CD4-positive, alpha-beta T cell treated with Interleukin-4 for 4 hours (primary cell): ENCODE measurements around the gene ZNF790.

Source experiments
- DNase-seq: peaks from one replicate; pipeline ENCODE4 v3.0.0-alpha.2; 2020

ZNF790 gene

DNA sequence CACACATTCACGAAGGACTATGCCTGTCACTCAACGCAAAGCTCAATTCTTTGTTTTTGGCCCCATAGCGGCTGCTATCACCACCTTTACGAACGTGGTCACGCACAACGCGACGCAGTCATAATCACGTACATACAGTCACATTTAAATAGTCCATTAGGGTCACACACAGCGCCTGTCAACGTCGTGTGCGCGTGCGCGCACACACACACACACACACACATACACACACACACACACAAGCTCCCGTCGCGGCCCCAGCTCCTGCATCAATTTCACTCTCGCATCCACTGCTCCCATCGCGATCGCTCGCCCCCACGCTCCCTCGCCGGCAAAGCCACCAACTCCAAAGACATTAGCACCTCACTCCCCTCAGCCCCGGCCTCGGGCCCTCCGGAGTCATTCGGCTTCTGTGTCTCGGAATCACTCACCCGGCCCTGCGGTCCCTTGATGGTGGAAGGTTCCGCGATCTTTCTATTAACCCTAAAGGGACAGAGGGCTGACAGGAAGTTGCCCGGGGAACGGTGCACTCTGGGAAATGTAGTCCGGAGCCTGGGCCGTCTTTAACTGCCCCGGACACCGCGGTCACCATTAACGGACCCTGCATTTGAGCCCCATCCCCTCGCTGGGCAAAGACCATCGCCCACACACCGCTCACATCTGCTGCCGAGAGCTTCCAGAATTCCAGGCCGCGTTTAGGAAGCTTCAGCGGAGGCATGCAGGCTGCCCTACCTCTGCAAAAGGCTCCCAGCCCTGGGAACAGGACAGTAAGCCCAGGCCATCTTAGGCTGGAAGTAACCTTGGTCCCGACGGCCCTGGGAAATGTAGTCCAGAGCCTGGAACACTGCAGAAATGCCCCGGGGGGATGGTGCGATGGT is at the start of gene ZNF790:
Gene ZNF790 (minus strand): TSS at position 482 of the 878 bp plus-strand sequence. CDS start 12,768 bp downstream, outside the sequence.
- peak; percentile 90 for DNase-seq

DNA sequence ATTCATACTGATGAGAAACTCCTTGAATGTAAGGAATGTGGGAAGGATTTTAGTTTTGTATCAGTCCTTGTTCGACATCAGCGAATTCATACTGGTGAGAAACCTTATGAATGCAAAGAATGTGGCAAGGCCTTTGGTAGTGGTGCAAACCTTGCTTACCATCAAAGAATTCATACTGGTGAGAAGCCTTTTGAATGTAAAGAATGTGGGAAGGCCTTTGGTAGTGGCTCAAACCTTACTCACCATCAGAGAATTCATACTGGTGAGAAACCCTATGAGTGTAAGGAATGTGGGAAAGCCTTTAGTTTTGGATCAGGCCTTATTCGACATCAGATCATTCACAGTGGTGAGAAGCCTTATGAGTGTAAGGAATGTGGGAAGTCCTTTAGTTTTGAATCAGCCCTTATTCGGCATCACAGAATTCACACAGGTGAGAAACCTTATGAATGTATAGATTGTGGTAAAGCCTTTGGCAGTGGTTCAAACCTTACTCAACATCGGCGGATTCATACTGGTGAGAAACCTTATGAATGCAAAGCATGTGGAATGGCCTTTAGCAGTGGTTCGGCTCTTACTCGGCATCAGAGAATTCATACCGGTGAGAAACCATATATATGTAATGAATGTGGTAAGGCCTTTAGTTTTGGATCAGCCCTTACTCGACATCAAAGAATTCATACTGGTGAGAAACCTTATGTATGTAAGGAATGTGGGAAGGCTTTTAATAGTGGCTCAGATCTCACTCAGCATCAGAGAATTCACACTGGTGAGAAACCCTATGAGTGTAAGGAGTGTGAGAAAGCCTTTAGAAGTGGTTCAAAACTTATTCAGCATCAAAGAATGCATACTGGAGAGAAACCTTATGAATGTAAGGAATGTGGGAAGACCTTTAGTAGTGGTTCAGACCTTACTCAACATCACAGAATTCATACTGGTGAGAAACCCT is 39.1 kb upstream of the ZNF790 start:
- DNase-seq = no peak

GRCh38 chr19:36851898-36852297 is 13.7 kb upstream of the ZNF790 start:
- DNase-seq = no peak

DNA sequence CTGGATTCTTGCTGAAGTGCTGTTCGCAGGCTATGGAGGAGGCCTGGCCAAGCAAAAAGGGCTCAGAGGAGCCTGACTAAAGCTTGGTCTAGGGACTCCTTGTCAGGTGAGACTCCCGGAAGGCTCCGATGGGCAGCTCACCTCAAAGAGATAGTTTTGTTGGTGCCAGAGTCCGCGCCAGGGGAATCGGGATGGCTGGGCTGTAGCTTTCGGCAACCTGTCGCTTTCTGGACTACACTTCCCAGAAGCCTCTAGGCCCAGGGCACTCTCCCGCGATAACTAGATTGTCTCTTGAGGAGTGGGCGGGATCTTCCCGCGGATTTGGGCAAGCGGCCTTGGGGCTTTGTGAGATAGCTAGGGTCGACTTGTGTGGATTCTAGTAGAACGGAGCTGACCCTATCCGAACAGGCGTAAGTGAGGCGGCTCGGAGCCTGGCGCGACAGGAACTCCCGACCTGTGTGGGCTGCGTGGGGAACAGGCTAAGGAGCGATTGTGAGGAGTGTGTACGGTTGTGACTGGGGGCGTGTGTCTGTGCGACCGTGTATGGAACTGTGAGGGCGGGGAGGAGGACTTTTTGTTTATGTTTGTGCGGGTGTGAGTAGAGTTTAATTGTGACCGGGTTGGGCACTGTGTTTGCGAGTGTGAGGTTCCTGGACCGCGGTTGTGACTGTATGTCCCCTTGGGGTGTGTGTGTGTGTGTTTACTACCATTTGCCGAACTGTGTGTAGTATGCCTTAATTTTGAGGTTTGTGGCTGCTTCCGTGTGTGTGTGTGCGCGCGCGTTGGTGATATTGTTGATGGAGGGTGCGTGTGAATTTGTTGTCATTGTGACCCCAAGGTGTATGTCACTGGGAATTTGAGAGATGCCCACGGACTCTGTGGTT is 12.6 kb upstream of the ZNF790 start, which contains the start of gene ZNF345:
Gene ZNF345 (plus strand): TSS at position 318 of the 884 bp plus-strand sequence. CDS start 25,955 bp downstream, outside the sequence.
- peak; percentile 92 for DNase-seq

GRCh38 chr19:36849701-36850558 is 11.7 kb upstream of the ZNF790 start:
- peak; percentile 89 for DNase-seq

GRCh38 chr19:36847968-36848367 is 9.8 kb upstream of the ZNF790 start:
- DNase-seq = no peak

- DNase-seq = no peak
These were observed 667 bp upstream of the ZNF790 start for GRCh38 chr19:36838784-36839324.

DNA sequence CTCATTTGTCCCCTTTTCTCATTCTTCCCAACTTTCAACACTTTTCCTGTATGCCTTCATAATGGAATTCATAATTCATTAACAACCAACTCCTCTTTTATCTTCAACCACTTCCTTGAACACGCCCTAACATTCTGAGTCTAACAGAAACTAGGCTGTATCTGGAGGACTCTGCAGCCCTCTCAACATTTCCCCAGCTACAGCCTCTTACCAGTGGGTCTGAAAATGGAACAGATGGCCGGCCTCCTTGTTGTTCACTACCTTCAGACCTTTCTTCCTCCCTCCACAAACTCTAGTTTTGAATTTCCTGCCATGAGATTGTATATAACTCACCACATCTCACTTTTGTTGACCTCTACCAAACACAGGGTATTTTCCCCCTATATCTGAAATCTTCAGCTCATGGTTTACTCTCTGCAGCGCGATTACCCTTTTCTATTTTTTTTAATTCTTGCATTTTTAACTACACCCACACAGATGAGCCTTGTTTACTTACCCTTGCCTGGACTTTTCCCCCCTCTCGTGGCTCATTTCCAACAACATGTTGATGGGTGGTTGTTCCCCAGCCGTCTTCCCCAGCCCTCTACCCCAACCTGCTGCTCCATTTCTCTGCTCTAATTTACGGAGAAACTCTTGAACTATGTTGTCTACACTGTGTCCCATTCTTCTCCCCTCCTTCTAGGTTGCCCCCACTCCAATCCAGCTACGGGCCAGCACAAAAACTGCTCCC is 846 bp downstream of the ZNF790 start:
- DNase-seq = no peak

DNA sequence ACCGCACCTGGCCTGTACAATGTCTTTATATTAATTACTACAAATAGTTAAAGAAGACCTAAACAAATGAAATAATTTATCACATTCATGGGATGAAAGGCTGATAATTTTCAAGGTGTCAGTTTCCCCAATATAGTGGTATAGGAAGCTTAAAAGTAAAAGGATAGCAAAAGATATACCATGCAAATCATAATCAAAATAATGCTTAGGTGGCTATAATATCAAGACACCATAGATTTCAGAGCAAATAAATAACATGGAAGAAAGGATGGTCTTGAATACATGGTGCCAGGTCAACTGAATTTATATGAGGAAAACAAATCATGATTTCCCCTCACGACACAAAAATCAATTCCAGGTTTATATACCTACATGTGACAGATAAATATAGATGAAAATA is 4.8 kb downstream of the ZNF790 start:
- DNase-seq = no peak

- no peak for DNase-seq
These were observed 16.4 kb downstream of the ZNF790 start for GRCh38 chr19:36821758-36822157.

GRCh38 chr19:36819130-36819630 is 19.0 kb downstream of the ZNF790 start:
- no peak for DNase-seq

- DNase-seq = no peak
These were observed 31.2 kb downstream of the ZNF790 start for GRCh38 chr19:36807029-36807428.

DNA sequence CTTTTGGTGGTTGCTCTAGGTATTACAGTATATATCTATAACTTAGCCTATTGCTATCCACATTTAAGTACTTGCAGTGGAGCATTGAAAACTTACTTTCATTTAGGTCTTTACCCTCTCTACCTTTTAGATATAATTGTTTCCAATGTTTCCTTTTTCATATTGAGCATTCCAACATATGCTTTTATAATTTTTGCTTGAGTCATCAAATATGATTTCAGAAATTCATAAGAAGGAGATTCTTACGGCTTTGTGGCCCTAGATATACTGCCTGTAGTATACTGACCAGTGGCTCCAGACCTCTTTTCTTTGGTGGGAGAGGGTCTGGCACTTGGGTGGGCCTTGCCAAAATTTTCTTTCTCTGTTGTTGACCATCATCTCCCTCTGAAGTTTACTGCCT is 32.8 kb downstream of the ZNF790 start:
- no peak for DNase-seq

DNA sequence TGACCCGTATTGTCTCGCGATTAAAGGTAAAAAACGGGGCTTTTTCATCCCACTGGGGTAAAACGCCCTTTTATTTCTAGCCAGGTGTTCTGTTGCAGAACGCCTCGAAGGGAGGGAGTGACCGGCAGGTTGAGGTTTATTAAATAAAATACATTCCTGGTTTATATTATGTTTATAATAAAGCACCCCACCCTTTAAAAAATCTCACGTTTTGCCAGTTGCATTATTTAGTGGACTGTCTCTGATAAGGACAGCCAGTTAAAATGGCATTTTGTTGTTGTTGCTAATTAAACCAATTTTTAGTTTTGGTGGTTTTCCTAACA is 40.4 kb downstream of the ZNF790 start:
- peak; percentile 79 for DNase-seq

GRCh38 chr19:36796714-36796992 is 41.5 kb downstream of the ZNF790 start:
- no peak for DNase-seq

GRCh38 chr19:36791420-36792141 is 46.6 kb downstream of the ZNF790 start:
- peak; percentile 7 for DNase-seq

GRCh38 chr19:36775768-36776167 is 62.4 kb downstream of the ZNF790 start:
- DNase-seq = no peak

DNA sequence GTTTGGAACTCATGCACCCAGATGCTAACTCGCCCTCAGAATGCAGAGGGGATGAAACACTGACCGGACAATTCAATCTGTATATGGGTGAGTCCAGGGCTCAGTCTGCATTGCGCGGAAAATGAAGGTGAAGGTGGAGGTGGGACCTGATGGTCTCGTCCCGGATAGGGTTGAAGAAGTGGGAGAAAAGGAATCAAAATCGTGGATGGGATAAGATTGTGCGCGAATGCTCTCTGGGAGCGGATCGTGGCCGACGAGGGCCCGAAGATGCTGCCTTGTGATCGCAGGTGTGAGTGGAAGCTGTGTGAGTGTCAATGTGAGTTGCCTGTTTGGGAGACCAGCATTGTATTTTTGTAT is 65.0 kb downstream of the ZNF790 start:
- DNase-seq = no peak

DNA sequence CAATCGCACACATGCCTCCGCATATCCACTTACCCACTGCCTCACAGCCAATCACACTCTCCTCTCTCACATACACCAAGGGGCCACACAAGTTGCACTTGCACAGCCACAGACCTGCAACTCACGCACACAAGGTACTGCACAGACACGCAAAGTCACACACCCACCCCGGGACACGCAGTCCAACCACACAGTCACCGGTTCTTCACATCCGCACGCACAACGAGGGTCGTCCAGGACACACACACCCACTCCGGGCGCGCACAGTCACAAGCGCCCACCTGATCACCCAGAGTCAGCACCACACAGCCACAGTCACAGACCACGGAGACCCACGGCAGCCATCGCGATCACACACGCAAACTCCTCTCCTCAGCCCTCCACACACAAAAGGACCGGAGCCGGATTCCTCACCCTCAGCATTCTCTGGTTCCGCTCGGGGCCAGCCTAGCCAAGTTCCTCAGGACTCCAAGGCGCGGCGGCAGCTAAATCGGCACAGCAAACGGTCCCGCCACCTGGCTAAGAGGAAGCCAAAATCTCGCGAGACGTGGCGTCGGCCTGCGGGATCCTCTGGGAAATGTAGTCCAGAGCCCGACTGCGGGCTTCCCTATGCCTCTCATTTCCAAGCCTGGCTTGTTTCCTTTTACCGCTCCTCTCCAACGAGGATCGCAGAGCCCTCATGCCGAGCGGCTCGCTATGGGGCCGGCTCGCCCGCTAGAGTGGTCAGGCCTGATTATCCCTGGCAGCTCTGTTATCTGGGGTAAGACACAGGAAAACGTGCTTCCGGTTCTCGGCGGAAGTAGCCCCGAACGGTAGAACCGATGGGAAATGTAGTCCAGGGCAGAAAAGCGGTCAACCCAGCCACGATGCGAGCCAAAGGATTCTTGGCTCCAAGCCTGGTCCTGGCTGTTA is 65.6 kb downstream of the ZNF790 start, which contains the start of gene ZNF850:
Gene ZNF850 (minus strand): TSS at position 497 of the 912 bp plus-strand sequence. CDS start 10,201 bp downstream, outside the sequence.
- peak; percentile 93 for DNase-seq
